GM12891 (cell line): ENCODE results near the gene TGIF1.

Experiments used
- PAX5 ChIP-seq: IDR thresholded peaks from 2 replicates; pipeline ENCODE4 v1.6.1; 2011; ENCODE audit warnings: low read length, moderate library complexity, mild to moderate bottlenecking; ENCODE audit not compliant: insufficient read depth, severe bottlenecking
- POLR2A ChIP-seq: IDR thresholded peaks from 2 replicates; pipeline ENCODE4 v1.6.1; 2011; ENCODE audit warnings: low read depth, low read length, control low read depth
- POLR2AphosphoS5 ChIP-seq: IDR thresholded peaks from 2 replicates; pipeline ENCODE4 v1.6.1; 2011; ENCODE audit warnings: low read depth, low read length, control low read depth
- TAF1 ChIP-seq: IDR thresholded peaks from 2 replicates; pipeline ENCODE4 v1.6.1; 2011; ENCODE audit warnings: low read depth, low read length, control low read depth

- no peak for TF ChIP-seq TAF1
- no peak for TF ChIP-seq POLR2A
- no peak for TF ChIP-seq POLR2AphosphoS5
- no peak for TF ChIP-seq PAX5
These were observed 16.9 kb downstream of the TGIF1 start for GRCh38 chr18:3466872-3467271.
